HEK293 (cell line): Measurements from ENCODE around the gene KIFC1.

Experiments
- CTCF ChIA-PET: fragments of 350-600 bp; formaldehyde crosslinking; extraction: SDS; loops from one replicate; lab custom pipeline; 2021; ENCODE audit warnings: antibody characterized with exemption; lab: Yijun Ruan, JAX
- POLR2A ChIA-PET: fragments of 300-600 bp; formaldehyde crosslinking; extraction: SDS; loops from one replicate; lab custom pipeline; 2020; ENCODE audit warnings: antibody characterized with exemption, inconsistent platforms; lab: Yijun Ruan, JAX
- H3K27ac ChIP-seq: fragments of 200-500 bp; sonication (Bioruptor generic); 2 replicates; pipeline ENCODE4 v1.5.1; 2014; ENCODE audit warnings: low read depth, low read length, control low read depth, inconsistent platforms; ENCODE audit errors: extremely low read depth
- H3K36me3 ChIP-seq, 2 experiments: fragments of 200-500 bp in 1 of 2; sonication (Bioruptor generic) in 1 of 2; 1 replicate in 1 of 2; 2 replicates in 1 of 2; pipeline ENCODE4 v1.5.1; 2014 to 2017; ENCODE audit warnings: inconsistent platforms in 2 of 2, low read length in 2 of 2; ENCODE audit not compliant: control insufficient read depth in 2 of 2, insufficient read depth in 1 of 2
- H3K4me1 ChIP-seq: fragments of 200-500 bp; sonication (Bioruptor generic); 2 replicates; pipeline ENCODE4 v1.5.1; 2014; ENCODE audit warnings: mild to moderate bottlenecking, low read length, inconsistent platforms; ENCODE audit not compliant: control insufficient read depth, insufficient read depth
- H3K4me3 ChIP-seq: 2 replicates; pipeline ENCODE4 v1.5.1; 2011; ENCODE audit warnings: low read depth, mild to moderate bottlenecking, control low read depth, low read length, moderate library complexity
- H3K9me3 ChIP-seq: fragments of 200-500 bp; sonication (Bioruptor generic); 2 replicates; pipeline ENCODE4 v1.5.1; 2014; ENCODE audit warnings: low read depth, low read length, inconsistent platforms; ENCODE audit not compliant: control insufficient read depth, insufficient read depth
- EGR2 ChIP-seq: fragments of 450-650 bp; formaldehyde crosslinking; IDR thresholded peaks from 2 replicates; pipeline ENCODE4 v1.5.1; 2016; ENCODE audit warnings: low read depth, missing biosample characterization, missing genetic modification characterization
- FEZF1 ChIP-seq: fragments of 450-650 bp; formaldehyde crosslinking; IDR thresholded peaks from 2 replicates; pipeline ENCODE4 v1.5.1; 2016; ENCODE audit warnings: missing biosample characterization, missing genetic modification characterization
- KLF17 ChIP-seq: fragments of 450-650 bp; formaldehyde crosslinking; IDR thresholded peaks from 2 replicates; pipeline ENCODE4 v1.5.1; 2016; ENCODE audit warnings: missing biosample characterization, missing genetic modification characterization
- PRDM1 ChIP-seq: fragments of 450-650 bp; formaldehyde crosslinking; IDR thresholded peaks from 2 replicates; pipeline ENCODE4; 2016; ENCODE audit warnings: missing biosample characterization, missing genetic modification characterization
- SP7 ChIP-seq: fragments of 450-650 bp; formaldehyde crosslinking; IDR thresholded peaks from 2 replicates; pipeline ENCODE4 v1.5.1; 2016; ENCODE audit warnings: missing biosample characterization, missing genetic modification characterization
- WT1 ChIP-seq: fragments of 450-650 bp; formaldehyde crosslinking; IDR thresholded peaks from 2 replicates; pipeline ENCODE4 v1.5.1; 2016; ENCODE audit warnings: missing biosample characterization, missing genetic modification characterization
- ZBTB26 ChIP-seq: fragments of 450-650 bp; formaldehyde crosslinking; optimal IDR thresholded peaks from 2 replicates; pipeline ENCODE3; 2016; ENCODE audit warnings: missing biosample characterization, mild to moderate bottlenecking, missing genetic modification characterization
- ZBTB48 ChIP-seq: fragments of 450-650 bp; formaldehyde crosslinking; IDR thresholded peaks from 2 replicates; pipeline ENCODE4 v1.5.1; 2016; ENCODE audit warnings: missing biosample characterization, missing genetic modification characterization
- ZFHX2 ChIP-seq: fragments of 450-650 bp; formaldehyde crosslinking; conservative IDR thresholded peaks from 2 replicates; pipeline ENCODE4 v1.5.1; 2016; ENCODE audit warnings: missing biosample characterization, missing genetic modification characterization
- ZNF174 ChIP-seq: fragments of 450-650 bp; formaldehyde crosslinking; IDR thresholded peaks from 2 replicates; pipeline ENCODE4 v1.5.0; 2017; ENCODE audit warnings: missing biosample characterization, mild to moderate bottlenecking, missing genetic modification characterization
- ZNF366 ChIP-seq: fragments of 450-650 bp; formaldehyde crosslinking; conservative IDR thresholded peaks from 2 replicates; pipeline ENCODE4 v1.5.1; 2016; ENCODE audit warnings: missing biosample characterization, missing genetic modification characterization
- ZNF488 ChIP-seq: fragments of 450-650 bp; formaldehyde crosslinking; IDR thresholded peaks from 2 replicates; pipeline ENCODE4 v1.5.1; 2016; ENCODE audit warnings: missing biosample characterization, missing genetic modification characterization
- ZNF514 ChIP-seq: fragments of 450-650 bp; formaldehyde crosslinking; IDR thresholded peaks from 2 replicates; pipeline ENCODE4 v1.5.1; 2016; ENCODE audit warnings: missing biosample characterization, missing genetic modification characterization
- ZNF596 ChIP-seq: fragments of 450-650 bp; IDR thresholded peaks from 2 replicates; pipeline ENCODE4 v1.5.0; 2018; ENCODE audit warnings: missing biosample characterization, mild to moderate bottlenecking, missing genetic modification characterization, moderate library complexity
- ZNF600 ChIP-seq: fragments of 450-650 bp; formaldehyde crosslinking; IDR thresholded peaks from 2 replicates; pipeline ENCODE4 v1.5.1; 2016; ENCODE audit warnings: missing biosample characterization, missing genetic modification characterization
- ZNF639 ChIP-seq: fragments of 450-650 bp; formaldehyde crosslinking; IDR thresholded peaks from 2 replicates; pipeline ENCODE4 v1.5.1; 2016; ENCODE audit warnings: missing biosample characterization, missing genetic modification characterization
- ZNF660 ChIP-seq: fragments of 450-650 bp; IDR thresholded peaks from 2 replicates; pipeline ENCODE4 v1.5.1; 2018; ENCODE audit warnings: missing biosample characterization, mild to moderate bottlenecking, missing genetic modification characterization
- ZNF677 ChIP-seq: fragments of 450-650 bp; IDR thresholded peaks from 2 replicates; pipeline ENCODE4 v1.5.0; 2018; ENCODE audit warnings: missing biosample characterization, mild to moderate bottlenecking, missing genetic modification characterization, moderate library complexity
- ZNF707 ChIP-seq: fragments of 450-650 bp; formaldehyde crosslinking; IDR thresholded peaks from 2 replicates; pipeline ENCODE4 v1.5.1; 2016; ENCODE audit warnings: missing biosample characterization, missing genetic modification characterization
- ZNF747 ChIP-seq: fragments of 450-650 bp; formaldehyde crosslinking; IDR thresholded peaks from 2 replicates; pipeline ENCODE4 v1.5.1; 2016; ENCODE audit warnings: missing biosample characterization, missing genetic modification characterization
- ZNF768 ChIP-seq: fragments of 450-650 bp; formaldehyde crosslinking; IDR thresholded peaks from 2 replicates; pipeline ENCODE4 v1.5.1; 2018; ENCODE audit warnings: missing biosample characterization, mild to moderate bottlenecking, missing genetic modification characterization
- ZNF830 ChIP-seq: fragments of 450-650 bp; IDR thresholded peaks from 2 replicates; pipeline ENCODE4 v1.5.0; 2018; ENCODE audit warnings: missing biosample characterization, missing genetic modification characterization, low read depth, mild to moderate bottlenecking, moderate library complexity

The KIFC1 gene

GRCh38 chr6:33431880-33432541, 40.4 kb downstream of the KIFC1 start (continued):
- TF ChIP-seq ZNF514 (tag by site-specific recombination), result no peak

GRCh38 chr6:33432546-33432945, 40.9 kb downstream of the KIFC1 start:
- peaks cover 10% of the 10 kb centered on the region for H3K4me1 ChIP-seq
- TF ChIP-seq ZNF600 (tag by site-specific recombination) (peak; percentile 81; the same call in 1 of the 2 replicates), ZNF174 (no peak)
- TF ChIP-seq, all 188 proteins: peak for 1

GRCh38 chr6:33433001-33433543, 41.4 kb downstream of the KIFC1 start:
- Histone ChIP-seq H3K4me1 (peaks cover 10% of the 10 kb centered on the region), H3K36me3 (peaks cover 8 to 28% of the 10 kb centered on the region in 2 experiments; a peak in 2 of 3 replicates), H3K27ac (no peak overlapping the region), H3K4me3 (no peak overlapping the region), H3K9me3 (no peaks in the 10 kb centered on the region)
- POLR2A ChIA-PET, result interaction anchor here (1.0 to 1.3 kb wide), 2 partner anchors 8 to 21 kb away, joined by 3 to 5 read pairs; partner anchors contain the start of gene ZBTB9
- TF ChIP-seq ZNF596, result no peak
- no peak for TF ChIP-seq ZNF488
- peak; percentile 81 for TF ChIP-seq ZFHX2 (tag by site-specific recombination)
- TF ChIP-seq ZNF677 (tag by site-specific recombination), result no peak
- no peak for TF ChIP-seq ZNF707 (tag by site-specific recombination)
- peak; percentile 43; the same call in 1 of the 2 replicates for TF ChIP-seq PRDM1 (tag by site-specific recombination)
- TF ChIP-seq EGR2, result peak; percentile 79
- peak; percentile 50; the same call in 1 of the 2 replicates for TF ChIP-seq ZBTB48 (tag by site-specific recombination)
- peak; percentile 74 for TF ChIP-seq ZNF366 (tag by site-specific recombination)
- no peak for TF ChIP-seq ZNF660
- TF ChIP-seq ZNF639, result 0 out of 2 replicates have a peak, but pooled peaks have one; percentile 12
- TF ChIP-seq ZBTB26, result no peak
- no peak for TF ChIP-seq SP7 (tag by site-specific recombination)
- TF ChIP-seq ZNF747 (tag by site-specific recombination), result no peak
- TF ChIP-seq ZNF830 (tag by site-specific recombination), result no peak
- no peak for TF ChIP-seq ZNF768 (tag by site-specific recombination)
- TF ChIP-seq WT1, result peak; percentile 41; the same call in 1 of the 2 replicates
- no peak for TF ChIP-seq FEZF1 (tag by site-specific recombination)
- peak; percentile 64 for TF ChIP-seq KLF17 (tag by site-specific recombination)
- CTCF ChIA-PET, result interaction anchor here (0.5 to 1.5 kb wide), 3 partner anchors 14 to 709 kb away, joined by 3 to 6 read pairs (median 3); partner anchors contain the start of gene SYNGAP1

More at GRCh38 chr6:33432546-33432945, 40.9 kb downstream of the KIFC1 start:
- no peak overlapping the region for H3K27ac ChIP-seq
- POLR2A ChIA-PET, result no interaction called here
- H3K4me3 ChIP-seq, result no peak overlapping the region
- H3K36me3 ChIP-seq, result peaks cover 8 to 24% of the 10 kb centered on the region in 2 experiments; a peak in 2 of 3 replicates
- no peaks in the 10 kb centered on the region for H3K9me3 ChIP-seq
- CTCF ChIA-PET, result interaction anchor here (0.5 to 2.7 kb wide), 3 partner anchors 14 to 161 kb away, joined by 3 to 13 read pairs (median 3); partner anchors contain the start of genes CUTA, RPS18, SYNGAP1 and VPS52
